ENCODE data around the gene ANKRD28.
"Not testable (repeated sequence)": the region's sequence is repeated elsewhere in the genome, so short reads cannot be mapped to it uniquely, and the experiment has no call there.

ANKRD28 gene

DNA sequence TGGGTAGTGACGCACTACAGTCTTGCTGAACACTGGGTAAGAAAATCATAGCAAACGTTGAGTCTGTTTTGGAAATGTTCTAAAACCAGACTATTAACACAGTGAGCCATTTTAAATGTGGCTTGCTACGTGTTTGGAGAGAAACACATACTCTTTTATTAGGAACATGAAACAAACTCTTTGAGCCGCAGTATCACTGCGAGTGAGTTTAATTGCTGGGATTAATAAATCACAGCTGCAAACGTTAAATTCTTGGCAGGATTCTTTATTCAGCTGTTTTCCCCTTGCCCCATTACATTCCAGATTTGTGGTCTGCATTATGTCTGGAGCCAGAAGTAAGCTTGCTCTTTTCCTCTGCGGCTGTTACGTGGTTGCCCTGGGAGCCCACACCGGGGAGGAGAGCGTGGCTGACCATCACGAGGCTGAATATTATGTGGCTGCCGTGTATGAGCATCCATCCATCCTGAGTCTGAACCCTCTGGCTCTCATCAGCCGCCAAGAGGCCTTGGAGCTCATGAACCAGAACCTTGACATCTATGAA is 162.6 kb downstream of the ANKRD28 start:
- peak; percentile 88 for DNase-seq (ENCODE audit: low read depth in 2 of 2)

DNA sequence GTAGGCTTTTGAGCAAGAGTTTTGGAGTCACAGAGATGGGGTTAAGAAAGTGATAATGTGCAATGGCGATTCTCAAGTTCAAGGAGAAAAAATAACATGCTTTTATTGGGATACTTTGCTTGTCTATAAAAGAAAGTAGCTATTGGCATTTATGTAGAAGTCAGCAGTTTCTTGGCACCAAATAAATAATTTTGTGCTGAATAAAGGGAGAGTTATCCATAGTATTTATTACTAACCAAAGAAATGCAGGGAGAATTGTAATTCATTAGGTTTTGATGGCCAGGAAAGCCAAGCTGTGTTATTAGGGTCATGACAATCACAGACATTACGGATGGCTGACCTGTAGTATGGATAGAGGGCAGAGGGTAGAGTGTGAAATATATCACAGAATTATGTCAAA is 163.1 kb downstream of the ANKRD28 start:
- no peak for DNase-seq (ENCODE audit: low read depth in 2 of 2)

DNA sequence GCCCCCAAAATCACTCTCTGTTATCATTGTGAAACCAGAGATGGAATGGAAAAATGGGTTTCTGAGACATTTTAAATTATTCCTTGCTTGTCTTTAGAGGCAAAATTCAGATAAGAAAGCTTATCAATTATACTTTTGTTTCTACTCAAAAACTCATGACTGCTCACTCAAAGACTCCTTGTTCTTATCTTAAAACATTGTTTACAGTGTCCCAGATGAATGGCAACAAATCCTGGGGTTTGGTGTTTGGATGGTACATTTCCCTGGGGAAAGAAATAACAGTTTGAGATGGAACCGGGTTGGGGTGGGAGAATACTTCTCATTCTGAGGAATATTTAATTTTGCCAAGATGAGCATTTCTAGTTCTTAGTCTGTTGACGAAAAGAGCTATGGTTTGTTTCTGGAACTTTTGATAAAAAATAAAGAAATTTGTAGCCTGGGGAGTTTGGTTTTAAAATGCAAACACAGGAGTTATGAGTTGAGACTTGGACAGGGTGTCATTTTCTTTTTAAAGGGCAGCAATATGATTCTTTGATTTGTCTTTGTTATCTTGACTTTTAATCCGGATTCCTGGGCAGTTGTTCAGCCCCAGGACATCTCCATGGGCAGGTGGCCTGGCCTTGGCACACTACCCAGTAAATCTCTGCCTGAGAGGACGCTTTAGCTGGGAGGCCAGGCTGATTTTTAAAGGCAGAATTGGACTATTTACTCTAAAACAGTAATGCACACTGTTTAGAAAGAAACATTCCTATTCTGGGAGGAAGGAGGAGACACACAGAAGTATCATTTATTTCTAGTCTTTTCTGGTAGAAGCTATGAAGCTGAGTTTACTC is 163.8 kb downstream of the ANKRD28 start:
- no peak for DNase-seq (ENCODE audit: low read depth in 2 of 2)

DNA sequence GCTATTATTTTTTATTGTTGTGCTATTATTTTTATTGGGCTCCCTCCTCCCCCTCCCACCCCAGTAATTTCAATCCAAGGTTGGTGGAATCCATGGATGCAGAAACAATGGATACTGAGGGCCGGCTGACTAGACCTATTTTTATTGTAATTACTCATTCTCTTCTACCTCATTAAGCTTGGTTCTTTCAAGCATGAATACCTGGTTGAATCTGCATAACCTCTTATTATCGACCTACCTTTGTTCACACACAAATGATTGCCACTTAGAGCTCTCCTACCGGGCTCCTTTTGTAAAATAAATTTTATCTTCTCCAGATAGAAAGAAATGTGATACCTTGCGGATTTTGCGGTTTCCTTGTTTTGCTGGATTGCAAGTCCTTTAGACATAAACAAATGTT is 164.6 kb downstream of the ANKRD28 start:
- DNase-seq (ENCODE audit: low read depth in 2 of 2), result no peak

DNA sequence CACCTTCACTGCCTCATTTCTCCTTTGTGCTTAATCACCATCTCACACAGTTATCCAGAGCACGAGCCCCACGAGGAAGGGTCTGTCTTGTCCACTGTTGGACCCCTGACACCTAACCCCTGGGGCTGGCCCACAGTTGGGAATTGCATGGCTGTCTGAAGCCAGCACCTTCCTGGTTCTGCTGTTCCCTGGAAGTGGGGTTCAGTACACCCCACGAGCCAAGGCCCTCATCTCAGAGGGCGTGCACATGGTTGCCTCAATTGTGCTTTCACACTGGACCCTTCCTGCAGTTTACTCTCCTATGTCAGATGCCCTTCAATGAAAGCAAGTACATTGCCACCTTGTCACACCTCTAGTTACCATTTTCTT is 165.6 kb downstream of the ANKRD28 start:
- no peak for DNase-seq (ENCODE audit: low read depth in 2 of 2)

DNA sequence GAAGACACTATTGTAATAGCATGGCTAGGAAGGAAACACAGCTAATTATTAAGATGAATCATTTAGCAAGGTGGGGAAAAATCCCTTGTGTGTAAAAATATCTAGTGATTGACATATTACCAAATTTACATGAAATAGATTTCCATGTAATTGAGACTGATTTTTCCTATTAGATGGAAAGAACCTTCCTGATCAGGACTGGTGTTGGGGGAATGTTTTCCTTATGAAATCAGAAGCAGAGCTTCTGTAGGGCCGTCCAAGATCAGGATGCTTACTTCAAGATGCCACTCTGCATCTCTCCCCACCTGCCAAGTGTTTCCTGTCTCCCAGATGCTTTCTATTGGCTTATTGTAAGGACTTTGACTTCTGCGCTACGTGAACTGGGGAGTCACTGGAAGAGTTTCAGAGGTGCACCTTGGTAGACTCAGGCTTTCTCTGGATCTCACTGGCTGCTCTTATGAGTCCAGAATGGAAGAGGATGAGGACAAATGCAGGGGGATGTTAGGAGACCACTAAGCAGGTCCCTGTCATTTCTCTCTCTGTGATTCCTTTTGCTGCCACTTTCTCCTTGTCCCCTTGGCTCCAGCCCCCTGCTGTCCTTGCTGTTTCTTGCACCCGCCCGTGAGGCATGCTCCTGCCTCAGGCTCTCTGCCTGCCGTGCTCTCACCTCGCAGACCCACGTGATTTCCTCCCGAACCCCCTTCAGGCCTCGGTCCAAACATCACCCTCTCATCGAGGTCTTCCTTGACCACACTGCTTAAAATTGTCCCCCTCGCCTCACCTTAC is 166.2 kb downstream of the ANKRD28 start:
- DNase-seq (ENCODE audit: low read depth in 2 of 2), result no peak

DNA sequence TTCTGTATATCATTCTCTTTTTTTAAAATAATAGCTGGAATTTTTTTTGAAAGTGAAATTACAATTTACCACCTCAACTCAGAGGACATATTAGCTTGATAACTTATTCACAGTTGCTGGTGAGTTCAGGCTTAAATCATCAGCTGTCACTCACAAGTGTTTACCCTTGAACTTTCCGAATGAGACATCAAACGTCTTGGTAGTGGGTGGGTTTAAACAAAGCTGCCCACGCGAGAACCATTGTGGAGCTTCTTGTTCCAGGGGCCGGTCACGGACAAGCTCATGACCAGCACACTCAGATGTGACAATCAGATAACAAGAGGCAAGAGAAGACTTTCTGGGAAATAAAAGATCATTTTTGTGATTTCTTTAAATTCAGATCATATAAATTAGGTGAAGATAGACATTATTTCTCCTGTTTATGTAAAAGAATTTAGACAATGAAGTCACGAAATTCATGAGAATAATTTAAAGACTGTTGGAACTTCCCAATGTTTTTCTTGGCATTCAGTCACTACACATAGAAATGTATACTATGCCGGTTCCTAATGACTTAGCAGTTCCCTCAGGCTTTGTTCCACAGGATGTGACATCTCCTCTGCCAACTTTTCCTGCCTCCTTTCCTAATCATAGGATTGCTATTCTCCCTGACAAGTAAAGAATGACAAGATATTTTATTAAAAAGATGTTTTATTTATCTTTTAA is 167.0 kb downstream of the ANKRD28 start:
- peak; percentile 62 to 65 for DNase-seq (ENCODE audit: low read depth in 2 of 2)

DNA sequence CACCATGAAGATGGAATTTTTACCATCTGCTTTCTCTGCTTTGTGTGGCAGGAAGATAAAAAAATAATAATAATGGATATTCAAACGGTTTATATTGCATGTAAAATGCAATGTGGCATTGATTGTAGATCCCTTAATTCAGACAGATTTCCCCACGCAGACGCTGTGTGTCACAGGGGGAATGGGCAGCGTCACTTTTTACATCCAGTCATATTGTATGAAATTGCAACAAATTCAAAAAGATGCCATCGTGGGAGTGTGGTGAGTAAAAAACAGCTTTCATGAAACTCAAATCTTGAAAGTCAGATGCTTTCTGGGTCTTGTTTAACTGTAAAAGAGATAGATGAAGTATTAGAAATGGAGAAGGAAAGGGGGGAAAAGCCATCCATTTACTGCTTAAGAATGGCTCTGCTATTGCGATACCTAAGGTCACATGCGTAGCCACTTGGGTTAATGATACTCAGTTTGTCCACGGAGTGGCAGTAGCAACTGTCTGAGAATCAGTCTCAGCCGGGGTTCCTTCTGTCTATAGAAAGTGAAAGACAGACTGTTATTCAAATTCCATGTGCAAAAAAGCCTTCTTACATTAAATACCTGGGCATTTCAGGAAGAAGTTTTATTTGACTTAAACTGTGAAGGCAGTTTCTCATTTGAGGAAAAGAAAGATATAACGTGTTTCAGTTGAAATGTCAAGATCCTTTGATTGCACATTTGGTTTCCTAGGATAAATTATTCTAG is 167.8 kb downstream of the ANKRD28 start:
- peak in 1 of 2 experiments; percentile 64 for DNase-seq (ENCODE audit: low read depth in 2 of 2)

DNA sequence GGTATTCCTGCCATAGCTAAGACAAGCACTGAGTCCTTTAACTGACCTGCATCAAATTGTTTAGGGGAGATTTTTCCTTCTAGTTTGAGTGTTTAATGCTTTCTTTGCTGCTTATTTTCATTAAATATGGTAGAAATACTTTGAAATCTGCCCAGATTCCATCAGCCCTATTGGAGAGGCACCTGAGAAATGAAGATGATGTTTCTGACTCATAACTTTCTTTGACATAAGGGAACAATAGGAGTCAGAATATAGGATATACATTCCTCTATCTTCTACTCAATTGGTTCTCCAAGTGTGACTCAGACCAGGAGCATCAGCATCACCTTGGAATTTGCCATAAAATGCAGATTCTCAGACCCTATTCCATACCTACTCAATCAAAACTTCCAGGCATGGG is 168.8 kb downstream of the ANKRD28 start:
- DNase-seq (ENCODE audit: low read depth in 2 of 2), result no peak

DNA sequence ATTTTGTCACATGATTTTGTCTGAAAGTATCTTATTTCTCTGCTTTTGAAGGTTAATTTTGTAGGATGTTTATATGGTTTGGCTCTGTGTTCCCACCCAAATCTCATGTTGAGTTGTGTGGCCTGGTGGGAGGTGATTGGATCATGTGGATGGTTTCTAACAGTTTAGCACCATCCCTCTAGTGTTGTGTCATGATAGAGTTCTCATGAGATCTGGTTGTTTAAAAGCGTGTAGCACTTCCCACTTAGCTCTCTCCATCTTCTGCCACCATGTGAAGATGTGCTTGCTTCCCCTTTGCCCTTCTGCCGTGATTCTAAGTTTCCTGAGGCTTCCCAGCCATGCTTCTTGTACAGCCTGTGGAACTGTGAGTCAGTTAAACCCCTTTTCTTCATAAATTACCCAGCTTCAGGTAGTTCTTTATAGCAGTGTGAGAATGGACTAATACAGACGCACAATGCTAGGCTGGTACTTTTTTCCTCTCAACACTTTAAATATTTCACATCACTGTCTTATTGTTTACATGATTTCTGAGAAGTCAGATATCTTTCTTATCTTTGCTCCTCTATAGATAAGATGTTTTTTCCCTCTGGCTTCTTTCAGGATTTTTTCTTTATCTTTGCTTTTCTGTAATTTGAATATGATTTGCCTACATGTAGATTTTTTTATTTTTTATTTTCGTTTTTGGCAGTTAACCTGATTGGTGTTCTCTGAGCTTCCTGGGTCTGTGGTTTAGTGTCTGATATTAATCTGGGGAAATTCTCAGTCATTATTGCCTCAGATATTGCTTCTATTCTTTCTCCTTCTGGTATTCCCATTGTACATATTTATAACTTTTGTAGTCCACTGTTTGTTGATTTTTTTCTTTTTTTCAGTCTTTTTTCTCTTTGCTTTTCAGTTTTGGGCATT is 174.0 kb downstream of the ANKRD28 start:
- DNase-seq (ENCODE audit: low read depth in 2 of 2), result no peak

DNA sequence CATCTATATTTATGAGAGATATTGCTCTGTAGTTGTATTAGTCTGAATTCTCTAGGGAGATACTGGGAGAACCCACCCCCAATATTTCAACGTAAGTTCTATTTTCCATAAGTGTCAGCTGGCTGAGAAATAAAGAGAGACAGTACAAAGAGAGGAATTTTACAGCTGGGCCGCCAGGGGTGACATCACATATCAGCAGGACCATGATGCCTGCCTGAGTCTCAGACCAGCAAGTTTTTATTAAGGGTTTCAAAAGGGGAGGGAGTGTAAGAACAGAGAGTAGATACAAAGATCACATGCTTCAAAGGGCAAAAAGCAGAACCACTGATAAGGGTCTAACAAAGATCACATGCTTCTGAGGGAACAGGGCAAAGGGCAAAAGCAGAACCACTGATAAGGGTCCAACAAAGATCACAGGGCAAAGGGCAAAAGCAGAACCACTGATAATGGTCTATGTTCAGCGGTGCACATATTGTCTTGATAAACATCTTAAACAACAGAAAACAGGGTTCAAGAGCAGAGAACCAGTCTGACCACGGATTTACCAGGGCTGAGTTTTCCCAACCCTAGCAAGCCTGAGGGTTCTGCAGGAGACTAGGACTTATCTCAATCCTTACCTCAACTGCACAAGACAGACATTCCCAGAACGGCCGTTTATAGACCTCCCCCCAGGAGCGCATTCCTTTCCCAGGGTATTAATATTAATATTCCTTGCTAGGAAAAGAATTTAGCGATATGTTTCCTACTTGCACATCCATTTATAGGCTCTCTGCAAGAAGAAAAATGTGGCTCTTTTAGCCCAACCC is 177.9 kb downstream of the ANKRD28 start:
- DNase-seq (ENCODE audit: low read depth in 2 of 2), result not testable (repeated sequence)

All from fibroblast of skin of left biceps (primary cell).